C4-2B (cell line): ENCODE measurements around the gene C22orf39.

ENCODE experiments used
- CTCF ChIP-seq: fragments of 450-650 bp; conservative IDR thresholded peaks from 2 replicates; pipeline ENCODE4 v1.5.1; 2017; ENCODE audit warnings: mild to moderate bottlenecking
- ZFX ChIP-seq: fragments of 450-650 bp; IDR thresholded peaks from 2 replicates; pipeline ENCODE4 v1.6.1; 2017

- TF ChIP-seq CTCF = no peak
- TF ChIP-seq ZFX = no peak
Observed at GRCh38 chr22:19440411-19441195, 6.9 kb downstream of the C22orf39 start.
